Fibroblast of lung (primary cell): ENCODE measurements around the gene SPPL2B.

Experiments used
- EZH2 ChIP-seq: IDR thresholded peaks from 2 replicates; pipeline ENCODE4 v1.5.1; 2012; ENCODE audit warnings: low read length, control low read depth, mild to moderate bottlenecking; ENCODE audit errors: missing control alignments
- TF ChIP-seq, protein P1 (sequence below), 2 donors: IDR thresholded peaks in 1 of 2; conservative IDR thresholded peaks in 1 of 2; 1 replicate in 1 of 2; 2 replicates in 1 of 2; pipeline ENCODE4 v1.5.1; 2011 to 2012; ENCODE audit warnings: low read length in 2 of 2, control low read depth in 1 of 2, inconsistent platforms in 1 of 2, low read depth in 1 of 2, mild to moderate bottlenecking in 1 of 2

DNA sequence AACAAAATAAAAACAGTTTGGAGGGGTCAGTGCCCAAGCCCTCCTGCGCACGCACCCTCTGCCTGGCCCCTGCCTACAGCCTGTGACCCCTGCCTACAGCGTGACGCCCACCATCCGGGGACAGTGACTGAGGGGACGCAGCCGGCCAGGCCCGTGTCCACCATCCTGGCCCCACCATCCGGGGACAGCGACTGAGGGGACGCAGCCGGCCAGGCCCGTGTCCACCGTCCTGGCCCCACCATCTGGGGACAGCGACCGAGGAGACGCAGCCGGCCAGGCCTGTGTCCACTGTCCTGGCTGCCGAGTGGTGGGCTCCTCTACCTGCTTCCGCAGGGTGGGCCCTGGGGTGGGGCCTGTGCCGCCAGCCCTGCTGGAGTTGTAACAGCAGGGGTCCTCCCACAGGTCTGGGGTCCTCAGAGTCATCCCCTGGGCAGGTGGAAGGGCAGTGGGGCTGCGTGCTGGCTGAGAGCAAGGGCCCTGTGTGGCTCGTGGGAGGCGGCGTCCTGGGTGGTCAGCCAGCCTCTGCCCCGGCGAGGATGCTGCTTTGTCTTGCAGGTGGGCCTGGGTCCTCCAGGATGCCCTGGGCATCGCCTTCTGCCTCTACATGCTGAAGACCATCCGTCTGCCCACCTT lies 14.3 kb downstream of the SPPL2B start:
- TF ChIP-seq, protein P1, sequence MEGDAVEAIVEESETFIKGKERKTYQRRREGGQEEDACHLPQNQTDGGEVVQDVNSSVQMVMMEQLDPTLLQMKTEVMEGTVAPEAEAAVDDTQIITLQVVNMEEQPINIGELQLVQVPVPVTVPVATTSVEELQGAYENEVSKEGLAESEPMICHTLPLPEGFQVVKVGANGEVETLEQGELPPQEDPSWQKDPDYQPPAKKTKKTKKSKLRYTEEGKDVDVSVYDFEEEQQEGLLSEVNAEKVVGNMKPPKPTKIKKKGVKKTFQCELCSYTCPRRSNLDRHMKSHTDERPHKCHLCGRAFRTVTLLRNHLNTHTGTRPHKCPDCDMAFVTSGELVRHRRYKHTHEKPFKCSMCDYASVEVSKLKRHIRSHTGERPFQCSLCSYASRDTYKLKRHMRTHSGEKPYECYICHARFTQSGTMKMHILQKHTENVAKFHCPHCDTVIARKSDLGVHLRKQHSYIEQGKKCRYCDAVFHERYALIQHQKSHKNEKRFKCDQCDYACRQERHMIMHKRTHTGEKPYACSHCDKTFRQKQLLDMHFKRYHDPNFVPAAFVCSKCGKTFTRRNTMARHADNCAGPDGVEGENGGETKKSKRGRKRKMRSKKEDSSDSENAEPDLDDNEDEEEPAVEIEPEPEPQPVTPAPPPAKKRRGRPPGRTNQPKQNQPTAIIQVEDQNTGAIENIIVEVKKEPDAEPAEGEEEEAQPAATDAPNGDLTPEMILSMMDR (conservative IDR thresholded peaks at IDR 0.05 in 1 of 2, IDR thresholded peaks at IDR 0.05 in 1 of 2; ENCODE audit: low read depth in 1 of 2, low read length in 2 of 2) = no peak
- no peak for TF ChIP-seq EZH2
